Stomach (tissue), 9 donors: ENCODE results near the gene PTPRG. TPM values are rescaled to one million over a fixed set of nuclear protein-coding genes. Genes with fewer than 3 reads are reported as not detected.

ENCODE experiments used
- DNase-seq, 2 donors: peaks; one replicate each; pipeline versions ENCODE4 v3.0.0 to v3.0.0-alpha.2; 2013 to 2019
- H3K27ac ChIP-seq, 5 donors: fragments of 200-600 bp in 4 of 5; sonication (generic) in 4 of 5; one replicate each; pipeline ENCODE4 v1.5.1; 2013 to 2019; ENCODE audit warnings: mild to moderate bottlenecking in 1 of 5, moderate library complexity in 1 of 5
- H3K27me3 ChIP-seq, 3 donors: fragments of 200-600 bp; sonication (generic); one replicate each; pipeline ENCODE4 v1.5.1; 2017 to 2019; ENCODE audit warnings: mixed run types in 1 of 3
- H3K36me3 ChIP-seq, 4 donors: fragments of 200-600 bp; sonication (generic); 1 replicate in 3 of 4; 2 replicates in 1 of 4; pipeline ENCODE4 v1.5.1; 2016 to 2019
- H3K4me1 ChIP-seq, 4 donors: fragments of 200-600 bp; sonication (generic); one replicate each; pipeline ENCODE4 v1.5.1; 2016 to 2019
- H3K4me3 ChIP-seq, 4 donors: fragments of 200-600 bp; sonication (generic) in 3 of 4; one replicate each; pipeline ENCODE4 v1.5.1; 2016 to 2019; ENCODE audit warnings: mild to moderate bottlenecking in 1 of 4
- H3K9me3 ChIP-seq, 4 donors: fragments of 200-600 bp; sonication (generic); one replicate each; pipeline ENCODE4 v1.5.1; 2016 to 2019
- EP300 ChIP-seq: sonication (generic); formaldehyde crosslinking; IDR thresholded peaks from one replicate; pipeline ENCODE4 v1.6.1; 2017; ENCODE audit warnings: antibody characterized with exemption
- POLR2A ChIP-seq, 4 donors: fragments of 450-650 bp; IDR thresholded peaks; one replicate each; pipeline ENCODE4 v1.6.1; 2016; ENCODE audit warnings: antibody characterized with exemption in 4 of 4, control low read depth in 2 of 4, mild to moderate bottlenecking in 1 of 4, moderate library complexity in 1 of 4
- POLR2AphosphoS5 ChIP-seq, 3 donors: sonication (generic); formaldehyde crosslinking; IDR thresholded peaks; one replicate each; pipeline ENCODE4 v1.6.1; 2016; ENCODE audit warnings: antibody characterized with exemption in 3 of 3
- WGBS, 5 donors: extraction: QIAGEN DNeasy Blood & Tissue Kit in 3 of 5; methylation state at CpG; one replicate each; pipeline versions ENCODE4 v1.1.5 to v1.1.7; 2013 to 2018; 5-methylcytosine and 5-hydroxymethylcytosine counted together
- intact Hi-C: fragments of 100-400 bp; cut with DNase I; formaldehyde crosslinking; loops from one replicate; pipeline ENCODE4 v1.15.1; 2023; ENCODE audit warnings: low total_unique reads
- polyA plus RNA-seq, 3 donors: library from polyadenylated mRNA; stranded (reverse); fragments of 200-250 nt; gene quantifications; one replicate each; pipeline ENCODE4 v1.2.3, GENCODE V29; 2013
- total RNA-seq, 5 donors: library from RNA; depleted of rRNA; stranded (reverse); fragments of >200 nt; gene quantifications; one replicate each; pipeline versions ENCODE4 v1.1.0 to v1.2.3, GENCODE V29; 2014 to 2016
- TF ChIP-seq, protein P1 (sequence below), 7 experiments: fragments of 450-650 bp in 4 of 7; fragments of 200-600 bp in 3 of 7; sonication (generic) in 3 of 7; IDR thresholded peaks; one replicate each; pipeline ENCODE4 v1.5.1; 2016 to 2019; ENCODE audit warnings: antibody characterized with exemption in 7 of 7, control low read depth in 2 of 7, mild to moderate bottlenecking in 1 of 7
- donor health status: healthy with polysubstance abuse.
- donor health status: Bipolar disorder and iron deficiency.
- donor health status: healthy.

The PTPRG gene
- total and polyA plus RNA-seq, 8 donors = 2.4 to 96.0 (median 22.0) TPM

DNA sequence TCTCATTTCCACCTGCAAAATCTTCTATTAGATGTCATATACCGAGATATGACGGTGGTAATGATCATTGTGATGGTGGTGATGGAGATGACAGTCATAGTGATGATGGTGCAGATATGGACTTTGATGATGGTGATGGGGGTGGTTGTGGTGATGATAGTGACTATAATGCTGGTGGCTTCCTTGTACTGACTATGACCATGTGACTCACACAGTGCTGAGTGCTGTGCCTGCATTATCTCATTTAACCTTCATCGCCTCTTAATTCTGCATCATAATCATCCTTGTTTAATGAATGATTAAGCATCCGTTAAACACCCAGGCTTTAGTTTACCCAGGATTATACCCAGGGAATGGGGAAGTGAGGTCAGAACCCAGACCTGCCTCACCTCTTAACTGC, 480.3 kb downstream of the PTPRG start:
- TF ChIP-seq EP300 (no peak), POLR2A (IDR thresholded peaks at IDR 0.05) (no peak), POLR2AphosphoS5 (IDR thresholded peaks at IDR 0.05) (no peak)
- TF ChIP-seq, protein P1, sequence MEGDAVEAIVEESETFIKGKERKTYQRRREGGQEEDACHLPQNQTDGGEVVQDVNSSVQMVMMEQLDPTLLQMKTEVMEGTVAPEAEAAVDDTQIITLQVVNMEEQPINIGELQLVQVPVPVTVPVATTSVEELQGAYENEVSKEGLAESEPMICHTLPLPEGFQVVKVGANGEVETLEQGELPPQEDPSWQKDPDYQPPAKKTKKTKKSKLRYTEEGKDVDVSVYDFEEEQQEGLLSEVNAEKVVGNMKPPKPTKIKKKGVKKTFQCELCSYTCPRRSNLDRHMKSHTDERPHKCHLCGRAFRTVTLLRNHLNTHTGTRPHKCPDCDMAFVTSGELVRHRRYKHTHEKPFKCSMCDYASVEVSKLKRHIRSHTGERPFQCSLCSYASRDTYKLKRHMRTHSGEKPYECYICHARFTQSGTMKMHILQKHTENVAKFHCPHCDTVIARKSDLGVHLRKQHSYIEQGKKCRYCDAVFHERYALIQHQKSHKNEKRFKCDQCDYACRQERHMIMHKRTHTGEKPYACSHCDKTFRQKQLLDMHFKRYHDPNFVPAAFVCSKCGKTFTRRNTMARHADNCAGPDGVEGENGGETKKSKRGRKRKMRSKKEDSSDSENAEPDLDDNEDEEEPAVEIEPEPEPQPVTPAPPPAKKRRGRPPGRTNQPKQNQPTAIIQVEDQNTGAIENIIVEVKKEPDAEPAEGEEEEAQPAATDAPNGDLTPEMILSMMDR (IDR thresholded peaks at IDR 0.05) = no peak
- intact Hi-C loops = no loop called here
- Histone ChIP-seq H3K27me3 (no peaks in the 10 kb centered on the region), H3K4me1 (no peaks in the 10 kb centered on the region), H3K36me3 (no peaks in the 10 kb centered on the region), H3K4me3 (no peak overlapping the region), H3K9me3 (no peaks in the 10 kb centered on the region), H3K27ac (no peak overlapping the region)
- 69 to 89% (median 86%) methylated on average over 4 of the region's 4 CpGs for WGBS, 5 donors
- DNase-seq = no peak

DNA sequence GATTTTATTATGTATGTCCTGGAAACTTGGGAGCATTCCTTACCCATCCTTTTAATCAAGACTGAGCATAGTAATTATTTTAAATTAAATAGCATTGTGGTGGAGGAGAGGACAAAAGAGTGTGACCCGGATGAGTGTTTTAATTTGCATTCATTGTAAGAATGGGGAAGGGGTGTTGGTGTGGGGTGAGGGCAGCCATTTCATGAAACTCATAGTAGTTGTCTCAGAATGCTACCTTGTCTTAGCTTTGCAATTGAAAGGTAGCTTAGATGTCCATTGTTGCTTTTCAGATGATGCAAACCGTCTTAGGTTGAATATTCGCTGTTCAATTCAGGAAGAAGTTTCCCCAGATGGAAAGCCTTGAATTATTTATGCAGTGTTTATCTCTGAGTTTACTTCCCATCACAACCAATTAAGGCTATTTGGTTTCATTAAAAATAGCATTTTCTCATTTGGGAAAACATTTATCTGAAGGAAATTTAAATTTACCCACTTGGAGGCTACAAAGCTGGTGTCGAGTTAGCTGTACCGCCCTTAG, 483.6 kb downstream of the PTPRG start:
- TF ChIP-seq, protein P1 (IDR thresholded peaks at IDR 0.05) = no peak
- no peak for TF ChIP-seq EP300
- no peak for TF ChIP-seq POLR2A (IDR thresholded peaks at IDR 0.05)
- TF ChIP-seq POLR2AphosphoS5 (IDR thresholded peaks at IDR 0.05) = no peak

DNA sequence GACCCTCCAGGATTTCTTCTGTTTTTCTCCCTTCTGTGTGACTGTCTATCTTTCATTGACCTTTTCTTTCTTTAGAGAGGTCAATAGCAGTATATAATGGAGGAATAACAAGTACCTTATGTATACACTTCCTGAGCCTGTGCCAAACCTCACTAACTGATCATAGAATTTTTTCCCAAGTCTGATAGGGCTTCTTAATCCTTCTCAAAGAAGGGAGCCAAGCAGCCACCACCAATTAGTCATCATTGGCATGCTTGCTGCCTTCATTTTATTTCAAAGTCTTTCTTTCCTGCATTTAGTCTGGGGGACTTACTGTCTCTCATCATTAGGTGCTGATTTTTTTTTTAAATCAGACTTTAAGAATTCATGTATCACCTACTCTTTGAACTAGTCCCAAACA, 485.0 kb downstream of the PTPRG start:
- intact Hi-C loops = no loop called here
- no peak for TF ChIP-seq POLR2A (IDR thresholded peaks at IDR 0.05)
- no peak for TF ChIP-seq POLR2AphosphoS5 (IDR thresholded peaks at IDR 0.05)
- no peak for TF ChIP-seq EP300
- TF ChIP-seq, protein P1 (IDR thresholded peaks at IDR 0.05) = no peak
- H3K4me1 ChIP-seq = no peaks in the 10 kb centered on the region

More for the DNA sequence above, 483.6 kb downstream of the PTPRG start:
- no peaks in the 10 kb centered on the region for H3K36me3 ChIP-seq
- no peak overlapping the region for H3K4me3 ChIP-seq
- intact Hi-C loops = no loop called here
- no peak overlapping the region for H3K27ac ChIP-seq
- WGBS, 5 donors = 70 to 88% (median 78%) methylated on average over 5 of the region's 5 CpGs
- H3K27me3 ChIP-seq = no peaks in the 10 kb centered on the region
- no peaks in the 10 kb centered on the region for H3K4me1 ChIP-seq
- no peak for DNase-seq
- H3K9me3 ChIP-seq = no peaks in the 10 kb centered on the region

DNA sequence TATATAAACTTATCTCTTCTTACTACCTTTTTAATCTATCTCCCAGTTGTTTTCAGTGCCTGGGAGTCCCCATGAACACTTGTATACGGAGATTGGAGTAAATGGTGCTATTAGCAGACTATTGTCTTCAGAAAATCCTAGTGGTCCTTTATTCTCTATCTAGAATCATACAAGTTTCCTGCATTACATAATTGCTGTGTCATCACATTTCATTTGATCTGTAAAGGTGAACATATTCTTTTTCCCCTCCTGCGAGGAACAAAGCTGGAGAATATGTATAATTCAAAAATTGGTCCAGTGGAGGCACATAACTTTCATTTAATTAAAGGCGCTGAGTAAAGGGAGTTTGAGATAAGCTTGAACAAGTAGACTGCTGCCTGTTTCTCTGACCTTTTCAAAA, 487.2 kb downstream of the PTPRG start:
- intact Hi-C loops = no loop called here

More for the DNA sequence above, 485.0 kb downstream of the PTPRG start:
- Histone ChIP-seq H3K36me3 (no peaks in the 10 kb centered on the region), H3K27ac (no peak overlapping the region), H3K27me3 (no peaks in the 10 kb centered on the region), H3K9me3 (no peaks in the 10 kb centered on the region), H3K4me3 (no peak overlapping the region)
- DNase-seq = no peak

More for the DNA sequence above, 487.2 kb downstream of the PTPRG start:
- Histone ChIP-seq H3K36me3 (no peaks in the 10 kb centered on the region), H3K9me3 (no peaks in the 10 kb centered on the region), H3K27me3 (no peaks in the 10 kb centered on the region), H3K27ac (no peak overlapping the region), H3K4me1 (no peaks in the 10 kb centered on the region), H3K4me3 (no peak overlapping the region)
- 86 to 89% (median 87%) methylated on average over 3 of the region's 3 CpGs for WGBS, 5 donors
- TF ChIP-seq EP300 (no peak), POLR2AphosphoS5 (IDR thresholded peaks at IDR 0.05) (no peak), POLR2A (IDR thresholded peaks at IDR 0.05) (no peak)
- TF ChIP-seq, protein P1 (IDR thresholded peaks at IDR 0.05) = no peak
- no peak for DNase-seq
